Stomach (tissue), 9 donors: ENCODE results near the gene CCDC9. TPM values are rescaled to one million over a fixed set of nuclear protein-coding genes. Genes with fewer than 3 reads are reported as not detected.
"Not testable (repeated sequence)": the region's sequence is repeated elsewhere in the genome, so short reads cannot be mapped to it uniquely, and the experiment has no call there.

Source experiments
- DNase-seq, 2 donors: peaks; one replicate each; pipeline versions ENCODE4 v3.0.0 to v3.0.0-alpha.2; 2013 to 2019
- H3K27ac ChIP-seq, 5 donors: fragments of 200-600 bp in 4 of 5; sonication (generic) in 4 of 5; one replicate each; pipeline ENCODE4 v1.5.1; 2013 to 2019; ENCODE audit warnings: mild to moderate bottlenecking in 1 of 5, moderate library complexity in 1 of 5
- H3K27me3 ChIP-seq, 3 donors: fragments of 200-600 bp; sonication (generic); one replicate each; pipeline ENCODE4 v1.5.1; 2017 to 2019; ENCODE audit warnings: mixed run types in 1 of 3
- H3K36me3 ChIP-seq, 4 donors: fragments of 200-600 bp; sonication (generic); 1 replicate in 3 of 4; 2 replicates in 1 of 4; pipeline ENCODE4 v1.5.1; 2016 to 2019
- H3K4me1 ChIP-seq, 4 donors: fragments of 200-600 bp; sonication (generic); one replicate each; pipeline ENCODE4 v1.5.1; 2016 to 2019
- H3K4me3 ChIP-seq, 4 donors: fragments of 200-600 bp; sonication (generic) in 3 of 4; one replicate each; pipeline ENCODE4 v1.5.1; 2016 to 2019; ENCODE audit warnings: mild to moderate bottlenecking in 1 of 4
- H3K9me3 ChIP-seq, 4 donors: fragments of 200-600 bp; sonication (generic); one replicate each; pipeline ENCODE4 v1.5.1; 2016 to 2019
- EP300 ChIP-seq: sonication (generic); formaldehyde crosslinking; IDR thresholded peaks from one replicate; pipeline ENCODE4 v1.6.1; 2017; ENCODE audit warnings: antibody characterized with exemption
- POLR2A ChIP-seq, 4 donors: fragments of 450-650 bp; IDR thresholded peaks; one replicate each; pipeline ENCODE4 v1.6.1; 2016; ENCODE audit warnings: antibody characterized with exemption in 4 of 4, control low read depth in 2 of 4, mild to moderate bottlenecking in 1 of 4, moderate library complexity in 1 of 4
- POLR2AphosphoS5 ChIP-seq, 3 donors: sonication (generic); formaldehyde crosslinking; IDR thresholded peaks; one replicate each; pipeline ENCODE4 v1.6.1; 2016; ENCODE audit warnings: antibody characterized with exemption in 3 of 3
- WGBS, 5 donors: extraction: QIAGEN DNeasy Blood & Tissue Kit in 3 of 5; methylation state at CpG; one replicate each; pipeline versions ENCODE4 v1.1.5 to v1.1.7; 2013 to 2018; 5-methylcytosine and 5-hydroxymethylcytosine counted together
- intact Hi-C: fragments of 100-400 bp; cut with DNase I; formaldehyde crosslinking; loops from one replicate; pipeline ENCODE4 v1.15.1; 2023; ENCODE audit warnings: low total_unique reads
- polyA plus RNA-seq, 3 donors: library from polyadenylated mRNA; stranded (reverse); fragments of 200-250 nt; gene quantifications; one replicate each; pipeline ENCODE4 v1.2.3, GENCODE V29; 2013
- total RNA-seq, 5 donors: library from RNA; depleted of rRNA; stranded (reverse); fragments of >200 nt; gene quantifications; one replicate each; pipeline versions ENCODE4 v1.1.0 to v1.2.3, GENCODE V29; 2014 to 2016
- TF ChIP-seq, protein P1 (sequence below), 7 experiments: fragments of 450-650 bp in 4 of 7; fragments of 200-600 bp in 3 of 7; sonication (generic) in 3 of 7; IDR thresholded peaks; one replicate each; pipeline ENCODE4 v1.5.1; 2016 to 2019; ENCODE audit warnings: antibody characterized with exemption in 7 of 7, control low read depth in 2 of 7, mild to moderate bottlenecking in 1 of 7
- donor health status: healthy with polysubstance abuse.
- donor health status: Bipolar disorder and iron deficiency.
- donor health status: healthy.

CCDC9 gene
- total and polyA plus RNA-seq, 8 donors: 14.3 to 62.4 (median 21.3) TPM

DNA sequence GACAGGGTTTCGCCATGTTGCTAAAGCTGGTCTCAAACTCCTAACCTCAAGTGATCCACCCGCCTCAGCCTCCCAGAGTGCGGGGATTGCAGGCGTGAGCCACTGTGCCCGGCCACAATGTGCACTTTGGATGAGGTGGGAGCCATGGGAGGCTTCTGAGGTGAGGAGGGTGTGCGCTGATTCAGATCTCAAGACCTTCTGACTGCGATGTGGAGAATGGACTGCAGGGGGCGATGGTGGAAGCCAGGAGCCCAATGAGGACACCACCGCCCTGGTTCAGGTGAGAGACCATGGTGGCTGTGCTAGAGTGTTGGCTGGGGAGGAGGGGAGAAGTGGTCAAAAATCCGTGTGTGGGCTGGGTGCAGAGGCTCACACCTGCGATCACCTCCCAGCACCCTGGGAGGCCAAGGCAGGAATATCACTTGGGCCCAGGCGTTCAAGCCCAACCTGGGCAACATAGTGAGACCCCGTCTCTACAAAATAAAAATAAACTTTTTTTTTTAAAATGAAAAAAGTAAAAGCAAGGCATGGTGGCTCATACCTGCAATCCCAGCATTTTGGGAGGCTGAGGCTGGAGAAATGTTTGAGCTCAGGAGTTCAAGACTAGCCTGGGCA is 24.0 kb downstream of the CCDC9 start:
- no peaks in the 10 kb centered on the region for H3K9me3 ChIP-seq
- TF ChIP-seq, protein P1, sequence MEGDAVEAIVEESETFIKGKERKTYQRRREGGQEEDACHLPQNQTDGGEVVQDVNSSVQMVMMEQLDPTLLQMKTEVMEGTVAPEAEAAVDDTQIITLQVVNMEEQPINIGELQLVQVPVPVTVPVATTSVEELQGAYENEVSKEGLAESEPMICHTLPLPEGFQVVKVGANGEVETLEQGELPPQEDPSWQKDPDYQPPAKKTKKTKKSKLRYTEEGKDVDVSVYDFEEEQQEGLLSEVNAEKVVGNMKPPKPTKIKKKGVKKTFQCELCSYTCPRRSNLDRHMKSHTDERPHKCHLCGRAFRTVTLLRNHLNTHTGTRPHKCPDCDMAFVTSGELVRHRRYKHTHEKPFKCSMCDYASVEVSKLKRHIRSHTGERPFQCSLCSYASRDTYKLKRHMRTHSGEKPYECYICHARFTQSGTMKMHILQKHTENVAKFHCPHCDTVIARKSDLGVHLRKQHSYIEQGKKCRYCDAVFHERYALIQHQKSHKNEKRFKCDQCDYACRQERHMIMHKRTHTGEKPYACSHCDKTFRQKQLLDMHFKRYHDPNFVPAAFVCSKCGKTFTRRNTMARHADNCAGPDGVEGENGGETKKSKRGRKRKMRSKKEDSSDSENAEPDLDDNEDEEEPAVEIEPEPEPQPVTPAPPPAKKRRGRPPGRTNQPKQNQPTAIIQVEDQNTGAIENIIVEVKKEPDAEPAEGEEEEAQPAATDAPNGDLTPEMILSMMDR (IDR thresholded peaks at IDR 0.05): peak in 1 of 7 experiments; percentile 9
- no peak for TF ChIP-seq POLR2AphosphoS5 (IDR thresholded peaks at IDR 0.05)
- intact Hi-C loops: no loop called here
- WGBS, 5 donors: 87 to 94% (median 90%) methylated on average over 6 to 13 of the region's 13 CpGs
- H3K36me3 ChIP-seq: peaks cover 0 to 5% (median 0%) of the 10 kb centered on the region in 4 donors
- no peak overlapping the region for H3K4me3 ChIP-seq
- H3K4me1 ChIP-seq: peaks cover 14 to 42% (median 26%) of the 10 kb centered on the region in 4 donors
- DNase-seq: peak; percentile 45 to 50
- peak overlapping the region in 1 of 5 donors; percentile 71 for H3K27ac ChIP-seq
- no peaks in the 10 kb centered on the region for H3K27me3 ChIP-seq

DNA sequence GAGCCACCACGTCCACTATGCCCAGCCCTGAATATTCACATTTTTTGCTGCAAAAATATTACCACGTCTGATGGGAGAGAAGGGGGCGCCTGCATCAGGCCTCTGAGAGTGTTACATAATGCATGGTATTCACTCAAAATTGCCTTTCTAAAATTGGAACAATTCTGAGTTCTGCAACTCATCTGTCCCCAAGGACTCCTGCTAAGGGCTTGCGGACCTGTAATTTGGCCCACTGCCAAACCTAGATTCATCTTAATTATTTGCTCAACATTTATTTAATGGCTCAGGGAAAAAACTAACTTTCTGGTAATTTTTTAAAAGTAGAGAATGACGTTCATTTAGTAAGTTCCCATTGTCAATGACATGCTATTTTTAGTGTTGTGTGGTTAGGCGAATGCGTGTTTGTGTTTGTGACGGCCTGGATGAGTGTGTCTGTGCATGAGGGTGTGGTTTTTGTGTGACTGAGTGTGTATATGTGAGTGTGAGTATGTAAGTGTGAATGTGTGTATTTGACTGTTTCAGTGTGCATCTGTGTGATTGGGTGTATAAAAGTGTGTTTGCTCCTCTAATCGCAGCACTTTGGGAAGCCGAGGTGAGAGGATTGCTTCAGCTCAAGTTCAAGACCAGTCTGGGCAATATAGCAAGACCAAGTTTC is 27.2 kb downstream of the CCDC9 start:
- TF ChIP-seq POLR2AphosphoS5 (IDR thresholded peaks at IDR 0.05): no peak
- TF ChIP-seq, protein P1 (IDR thresholded peaks at IDR 0.05): no peak
- no peak for TF ChIP-seq EP300
- TF ChIP-seq POLR2A (IDR thresholded peaks at IDR 0.05): no peak
- 69 to 83% (median 73%) methylated on average over 10 of the region's 10 CpGs for WGBS, 5 donors

DNA sequence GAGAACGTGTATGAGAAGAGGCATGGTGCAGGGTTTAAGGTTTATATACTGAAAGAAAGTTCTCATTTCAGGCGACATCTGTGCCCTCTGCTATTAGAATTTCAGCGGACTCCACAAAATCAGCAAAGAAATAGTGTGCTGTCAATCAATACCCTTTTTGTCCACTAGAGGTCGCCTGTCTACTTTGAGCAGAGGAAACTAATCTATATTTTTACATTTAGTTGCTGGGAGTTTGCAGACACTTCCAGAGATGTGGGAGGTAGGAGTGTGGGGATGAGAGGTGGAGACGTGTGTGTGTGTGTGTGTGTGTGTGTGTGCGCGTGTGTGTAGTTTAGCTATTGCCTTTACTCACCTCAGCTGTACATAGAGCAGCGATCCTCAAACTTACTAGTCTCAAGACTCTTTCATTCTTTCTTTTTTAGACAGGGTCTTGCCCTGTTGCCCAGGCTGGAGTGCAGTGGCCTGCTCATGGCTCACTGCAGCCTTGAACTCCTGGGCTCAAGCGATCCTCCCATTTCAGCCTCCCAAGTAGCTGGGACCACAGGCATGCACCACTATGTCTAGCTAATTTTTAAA is 28.1 kb downstream of the CCDC9 start:
- WGBS, 5 donors: 27 to 35% (median 33%) methylated on average over 9 of the region's 9 CpGs
- Histone ChIP-seq H3K9me3 (no peaks in the 10 kb centered on the region), H3K4me1 (peaks cover 0 to 24% (median 9%) of the 10 kb centered on the region in 4 donors), H3K27me3 (no peaks in the 10 kb centered on the region), H3K36me3 (no peaks in the 10 kb centered on the region), H3K27ac (no peak overlapping the region), H3K4me3 (no peak overlapping the region)
- peak in 1 of 2 donors; percentile 86 for DNase-seq
- TF ChIP-seq POLR2A (IDR thresholded peaks at IDR 0.05) (no peak), EP300 (no peak), POLR2AphosphoS5 (IDR thresholded peaks at IDR 0.05) (no peak)
- TF ChIP-seq, protein P1 (IDR thresholded peaks at IDR 0.05): peak in 5 of 7 experiments; percentile 45 to 95 (median 90)
- intact Hi-C loops: no loop called here

More for the DNA sequence above, 27.2 kb downstream of the CCDC9 start:
- DNase-seq: no peak
- Histone ChIP-seq H3K36me3 (no peaks in the 10 kb centered on the region), H3K4me3 (no peak overlapping the region), H3K27ac (no peak overlapping the region), H3K4me1 (peaks cover 0 to 19% (median 6%) of the 10 kb centered on the region in 4 donors), H3K9me3 (no peaks in the 10 kb centered on the region), H3K27me3 (no peaks in the 10 kb centered on the region)
- intact Hi-C loops: no loop called here

DNA sequence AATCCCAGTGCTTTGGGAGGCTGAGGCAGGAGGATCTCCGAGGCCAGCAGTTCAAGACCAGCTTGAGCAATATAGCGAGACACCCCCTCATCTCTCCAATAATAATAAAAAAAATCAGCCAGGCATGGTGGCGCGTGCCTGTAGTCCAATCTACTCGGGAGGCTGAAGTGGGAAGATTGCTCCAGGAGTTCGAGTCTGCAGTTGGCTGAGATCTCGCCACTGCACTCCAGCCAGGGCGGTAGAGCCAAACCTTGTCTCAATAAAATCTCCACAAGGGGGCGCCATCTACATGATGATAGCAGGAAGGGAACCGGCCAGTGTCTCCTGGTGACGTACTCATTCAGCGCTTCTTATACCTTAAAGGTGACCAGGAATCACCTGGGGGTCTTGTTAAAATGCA is 39.7 kb downstream of the CCDC9 start:
- Histone ChIP-seq H3K27me3 (no peaks in the 10 kb centered on the region), H3K27ac (no peak overlapping the region), H3K4me3 (no peak overlapping the region), H3K36me3 (peaks cover 0 to 4% (median 0%) of the 10 kb centered on the region in 4 donors), H3K9me3 (no peaks in the 10 kb centered on the region), H3K4me1 (peaks cover 0 to 6% (median 2%) of the 10 kb centered on the region in 4 donors)
- DNase-seq: peak; percentile 81 to 90
- TF ChIP-seq, protein P1 (IDR thresholded peaks at IDR 0.05): peak in 5 of 7 experiments; percentile 21 to 87 (median 67)
- no peak for TF ChIP-seq POLR2A (IDR thresholded peaks at IDR 0.05)
- 16 to 30% (median 28%) methylated on average over 12 of the region's 12 CpGs for WGBS, 5 donors
- intact Hi-C loops: no loop called here

DNA sequence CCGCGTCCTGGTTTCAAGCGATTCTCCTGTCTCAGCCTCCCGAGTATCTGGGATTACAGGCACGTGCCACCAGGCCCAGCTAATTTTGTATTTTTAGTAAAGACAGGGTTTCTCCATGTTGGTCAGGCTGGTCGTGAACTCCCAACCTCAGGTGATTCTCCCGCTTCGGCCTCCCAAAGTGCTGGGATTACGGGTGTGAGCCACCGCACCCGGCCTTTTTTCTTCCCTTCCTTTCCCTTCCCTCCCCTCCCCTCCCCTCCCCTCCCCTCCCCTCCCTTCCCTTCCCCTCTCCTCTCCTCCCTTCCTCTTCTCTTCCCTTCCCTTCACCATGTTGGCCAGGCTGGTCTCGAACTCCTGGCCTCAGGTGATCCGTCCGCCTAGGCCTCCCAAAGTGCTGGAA is 44.5 kb downstream of the CCDC9 start:
- H3K36me3 ChIP-seq, DNase-seq, H3K4me3 ChIP-seq, H3K27me3 ChIP-seq, H3K27ac ChIP-seq, H3K9me3 ChIP-seq: not testable (repeated sequence)
- WGBS, 5 donors: 91 to 95% (median 94%) methylated on average over 13 to 14 of the region's 14 CpGs
- H3K4me1 ChIP-seq: peaks cover 0 to 15% (median 8%) of the 10 kb centered on the region in 4 donors
- intact Hi-C loops: loop anchor here (10.0 kb wide), 1 partner anchor 84 kb away; no protein-coding TSS in a partner anchor
